ENCODE data around the gene F2R.
"Not testable (repeated sequence)": the region's sequence is repeated elsewhere in the genome, so short reads cannot be mapped to it uniquely, and the experiment has no call there.

F2R gene

GRCh38 chr5:76775921-76776320, 60.0 kb downstream of the F2R start:
- no peak for DNase-seq (ENCODE audit: low read depth)
- TF ChIP-seq CTCF (IDR thresholded peaks at IDR 0.05; ENCODE audit: control insufficient read depth, insufficient read depth, low read depth, low read length, missing control alignments): no peak
- no peak overlapping the region for H3K4me3 ChIP-seq (ENCODE audit: control insufficient read depth, low read depth, low read length)

GRCh38 chr5:76776391-76776790, 60.5 kb downstream of the F2R start:
- no peak for DNase-seq (ENCODE audit: low read depth)
- no peak overlapping the region for H3K4me3 ChIP-seq (ENCODE audit: control insufficient read depth, low read depth, low read length)
- TF ChIP-seq CTCF (IDR thresholded peaks at IDR 0.05; ENCODE audit: control insufficient read depth, insufficient read depth, low read depth, low read length, missing control alignments): no peak

GRCh38 chr5:76780616-76781015, 64.7 kb downstream of the F2R start:
- not testable (repeated sequence) for DNase-seq (ENCODE audit: low read depth); H3K4me3 ChIP-seq (ENCODE audit: control insufficient read depth, low read depth, low read length)

GRCh38 chr5:76781775-76782174, 65.8 kb downstream of the F2R start:
- H3K4me3 ChIP-seq (ENCODE audit: control insufficient read depth, low read depth, low read length): no peak overlapping the region
- TF ChIP-seq CTCF (IDR thresholded peaks at IDR 0.05; ENCODE audit: control insufficient read depth, insufficient read depth, low read depth, low read length, missing control alignments): no peak
- DNase-seq (ENCODE audit: low read depth): no peak

- no peak for DNase-seq (ENCODE audit: low read depth)
- H3K4me3 ChIP-seq (ENCODE audit: control insufficient read depth, low read depth, low read length): no peak overlapping the region
- no peak for TF ChIP-seq CTCF (IDR thresholded peaks at IDR 0.05; ENCODE audit: control insufficient read depth, insufficient read depth, low read depth, low read length, missing control alignments)
Measured at GRCh38 chr5:76782444-76782843, 66.5 kb downstream of the F2R start.
